ENCODE data around the gene GLCE.

GRCh38 chr15:69116391-69116790 is 44.0 kb upstream of the GLCE start:
- no peak for TF ChIP-seq CTCF (IDR thresholded peaks at IDR 0.05)
- no peak for TF ChIP-seq POLR2A (IDR thresholded peaks at IDR 0.05)

Measured in Peyer's patch (tissue), 4 donors.